Nephron progenitor cell (in vitro differentiated cells): Measurements from ENCODE around the gene RPS15A.
A peak's percentile ranks its signal among the peaks of the same experiment; 100 is the strongest.

ENCODE experiments used
- DNase-seq: peaks from one replicate; pipeline ENCODE4 v3.0.0; 2021
- H3K27ac Mint-ChIP-seq: 2 replicates; pipeline ENCODE4 v1.8.0; 2021; ENCODE audit warnings: mild to moderate bottlenecking, moderate library complexity, mixed read lengths
- H3K27me3 Mint-ChIP-seq: 2 replicates; pipeline ENCODE4 v1.8.0; 2021; ENCODE audit warnings: mild to moderate bottlenecking, low read depth, mixed read lengths; ENCODE audit not compliant: poor library complexity
- H3K36me3 Mint-ChIP-seq: 2 replicates; pipeline ENCODE4 v1.8.0; 2021; ENCODE audit warnings: low read depth, mixed read lengths
- H3K4me1 Mint-ChIP-seq: 2 replicates; pipeline ENCODE4 v1.8.0; 2021; ENCODE audit warnings: mixed read lengths
- H3K4me3 Mint-ChIP-seq: 2 replicates; pipeline ENCODE4 v1.8.0; 2021; ENCODE audit warnings: mild to moderate bottlenecking, moderate library complexity, mixed read lengths
- H3K9me3 Mint-ChIP-seq: 2 replicates; pipeline ENCODE4 v1.8.0; 2021; ENCODE audit warnings: mild to moderate bottlenecking, moderate library complexity, mixed read lengths
- TF ChIP-seq, protein P1 (sequence below): fragments of 200-600 bp; sonication (generic); IDR thresholded peaks from 2 replicates; pipeline ENCODE4 v1.5.0; 2021; ENCODE audit warnings: antibody characterized with exemption

The RPS15A gene

DNA sequence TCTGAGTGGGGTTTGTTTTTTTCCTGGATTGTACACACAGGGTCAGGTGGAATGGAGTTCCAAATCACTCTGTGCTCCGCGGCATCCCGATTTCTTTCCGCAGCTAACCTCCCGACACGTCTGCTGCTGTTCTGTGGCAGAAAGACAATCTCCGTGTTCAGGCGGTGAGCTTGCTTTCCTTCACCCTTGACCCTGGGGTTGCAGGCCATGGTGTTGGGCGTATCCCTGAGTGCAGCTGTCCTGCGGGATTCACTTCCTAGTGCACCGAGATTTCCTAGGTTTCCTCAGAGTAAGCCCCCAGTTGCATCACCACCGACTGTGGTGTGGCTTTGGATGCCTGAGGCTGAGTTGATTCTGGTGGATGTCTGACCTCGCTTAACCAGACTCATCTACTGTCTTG lies 19.0 kb upstream of the RPS15A start:
- Mint-ChIP-seq H3K4me3 (no peak overlapping the region), H3K27ac (no peak overlapping the region), H3K36me3 (peaks cover 68% of the 10 kb centered on the region), H3K4me1 (peaks cover 20% of the 10 kb centered on the region), H3K27me3 (no peaks in the 10 kb centered on the region), H3K9me3 (no peaks in the 10 kb centered on the region)
- TF ChIP-seq, protein P1, sequence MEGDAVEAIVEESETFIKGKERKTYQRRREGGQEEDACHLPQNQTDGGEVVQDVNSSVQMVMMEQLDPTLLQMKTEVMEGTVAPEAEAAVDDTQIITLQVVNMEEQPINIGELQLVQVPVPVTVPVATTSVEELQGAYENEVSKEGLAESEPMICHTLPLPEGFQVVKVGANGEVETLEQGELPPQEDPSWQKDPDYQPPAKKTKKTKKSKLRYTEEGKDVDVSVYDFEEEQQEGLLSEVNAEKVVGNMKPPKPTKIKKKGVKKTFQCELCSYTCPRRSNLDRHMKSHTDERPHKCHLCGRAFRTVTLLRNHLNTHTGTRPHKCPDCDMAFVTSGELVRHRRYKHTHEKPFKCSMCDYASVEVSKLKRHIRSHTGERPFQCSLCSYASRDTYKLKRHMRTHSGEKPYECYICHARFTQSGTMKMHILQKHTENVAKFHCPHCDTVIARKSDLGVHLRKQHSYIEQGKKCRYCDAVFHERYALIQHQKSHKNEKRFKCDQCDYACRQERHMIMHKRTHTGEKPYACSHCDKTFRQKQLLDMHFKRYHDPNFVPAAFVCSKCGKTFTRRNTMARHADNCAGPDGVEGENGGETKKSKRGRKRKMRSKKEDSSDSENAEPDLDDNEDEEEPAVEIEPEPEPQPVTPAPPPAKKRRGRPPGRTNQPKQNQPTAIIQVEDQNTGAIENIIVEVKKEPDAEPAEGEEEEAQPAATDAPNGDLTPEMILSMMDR: no peak
- DNase-seq: no peak

- H3K9me3 Mint-ChIP-seq: no peaks in the 10 kb centered on the region
- TF ChIP-seq, protein P1: no peak
- H3K27me3 Mint-ChIP-seq: peaks cover 3% of the 10 kb centered on the region
- H3K36me3 Mint-ChIP-seq: peaks cover 36% of the 10 kb centered on the region
- H3K4me3 Mint-ChIP-seq: no peak overlapping the region
- DNase-seq: no peak
- H3K27ac Mint-ChIP-seq: peak overlapping the region; percentile 50
- H3K4me1 Mint-ChIP-seq: peaks cover 45% of the 10 kb centered on the region
Observed at GRCh38 chr16:18805257-18805773, 15.2 kb upstream of the RPS15A start.

GRCh38 chr16:18804540-18804939 lies 14.4 kb upstream of the RPS15A start:
- H3K4me3 Mint-ChIP-seq: peak overlapping the region; percentile 13
- H3K9me3 Mint-ChIP-seq: no peaks in the 10 kb centered on the region
- peaks cover 28% of the 10 kb centered on the region for H3K36me3 Mint-ChIP-seq
- peaks cover 3% of the 10 kb centered on the region for H3K27me3 Mint-ChIP-seq
- H3K27ac Mint-ChIP-seq: no peak overlapping the region
- no peak for DNase-seq
- peaks cover 53% of the 10 kb centered on the region for H3K4me1 Mint-ChIP-seq
- TF ChIP-seq, protein P1: no peak

DNA sequence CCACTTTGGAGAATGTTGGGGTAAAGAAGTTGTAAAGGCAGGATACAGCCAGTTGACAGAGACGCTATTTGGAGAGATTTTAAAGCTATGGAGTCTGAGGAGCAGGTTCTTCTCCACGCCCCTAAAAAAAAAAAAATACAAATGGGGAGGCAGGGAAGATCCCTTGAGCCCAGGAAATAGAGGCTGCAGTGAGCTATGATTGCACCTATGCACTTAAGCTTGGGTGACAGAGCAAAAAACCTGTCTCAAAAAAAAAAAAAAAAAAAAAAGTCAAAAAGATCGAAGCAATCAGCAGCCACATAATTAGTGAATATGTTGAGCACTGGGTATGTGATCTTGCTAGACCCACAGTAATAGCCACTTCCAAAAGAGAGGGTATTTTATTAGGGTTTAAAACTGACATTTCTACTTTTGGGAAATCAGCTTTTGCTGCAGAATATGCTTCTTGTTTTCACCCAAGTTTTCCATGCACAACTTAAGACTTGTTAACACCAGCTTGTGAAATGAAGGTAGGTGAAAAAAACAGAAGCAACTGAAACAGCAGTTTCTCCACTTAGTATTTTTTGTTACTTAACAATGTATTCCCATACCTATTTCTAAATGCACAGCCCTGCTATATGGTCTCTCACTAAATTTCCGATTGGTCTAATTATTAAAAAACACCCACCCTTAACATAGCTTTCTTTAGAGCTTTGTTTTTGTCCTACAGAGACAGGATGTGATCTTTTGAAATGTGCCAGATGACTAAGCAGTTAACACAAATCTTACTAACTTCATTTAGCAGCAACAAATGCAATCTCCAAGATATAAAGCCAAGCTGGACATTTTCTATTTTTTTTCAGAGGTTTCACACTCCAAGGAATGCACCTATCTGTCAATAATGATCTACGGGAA lies 13.7 kb upstream of the RPS15A start:
- TF ChIP-seq, protein P1: no peak
- H3K36me3 Mint-ChIP-seq: peaks cover 21% of the 10 kb centered on the region
- H3K4me1 Mint-ChIP-seq: peaks cover 60% of the 10 kb centered on the region
- peak overlapping the region; percentile 86 for H3K27ac Mint-ChIP-seq
- H3K4me3 Mint-ChIP-seq: peak overlapping the region; percentile 56
- H3K27me3 Mint-ChIP-seq: peaks cover 3% of the 10 kb centered on the region
- H3K9me3 Mint-ChIP-seq: no peaks in the 10 kb centered on the region
- no peak for DNase-seq

DNA sequence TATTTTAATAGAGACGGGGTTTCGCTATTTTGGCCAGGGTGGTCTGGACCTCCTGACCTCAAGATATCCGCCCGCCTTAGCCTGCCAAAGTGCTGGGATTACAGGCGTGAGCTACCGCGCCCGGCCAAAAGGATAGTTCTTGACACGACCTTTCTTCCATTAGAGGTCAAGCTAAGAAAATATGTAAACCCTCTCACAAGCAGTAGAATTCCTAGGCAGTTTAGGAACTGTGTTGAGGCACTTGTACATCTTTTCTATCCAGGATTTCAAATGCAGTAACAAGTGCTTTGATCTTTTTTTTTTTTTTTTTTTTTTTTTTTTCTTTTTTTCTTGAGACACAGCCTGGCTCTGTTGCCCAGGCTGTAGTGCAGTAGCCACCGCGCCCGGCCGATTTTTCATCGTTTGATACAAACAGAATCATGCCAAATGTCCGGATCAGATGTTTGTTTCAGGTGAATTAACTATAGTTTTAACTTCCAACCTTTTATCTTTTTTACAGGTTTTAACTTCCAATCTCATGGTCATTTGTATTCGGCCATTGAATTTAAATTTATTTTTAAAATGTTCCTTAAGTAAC lies 12.7 kb upstream of the RPS15A start:
- peak overlapping the region; percentile 86 for H3K27ac Mint-ChIP-seq

More for the DNA sequence above, 12.7 kb upstream of the RPS15A start:
- DNase-seq: no peak
- TF ChIP-seq, protein P1: no peak
- H3K27me3 Mint-ChIP-seq: peaks cover 3% of the 10 kb centered on the region
- H3K9me3 Mint-ChIP-seq: no peaks in the 10 kb centered on the region
- H3K4me1 Mint-ChIP-seq: peaks cover 70% of the 10 kb centered on the region
- H3K36me3 Mint-ChIP-seq: peaks cover 17% of the 10 kb centered on the region
- peak overlapping the region; percentile 95 for H3K4me3 Mint-ChIP-seq
